PC-3 (cell line): ENCODE data around the gene TBC1D5. TPM values are rescaled to one million over a fixed set of nuclear protein-coding genes. Genes with fewer than 3 reads are reported as not detected.

Experiments
- ATAC-seq: fragments of 200-7000 bp; cut with Tn5 transposase; 2 replicates; pipeline ENCODE4 v1.9.1; 2020; ENCODE audit warnings: mild to moderate bottlenecking, moderate library complexity
- BruUV-seq: library from RNA; stranded (reverse); fragments of 400-500 nt; replicated peaks from 2 replicates; lab custom pipeline; 2021; lab: Mats Ljungman, UMichigan
- CTCF ChIA-PET: fragments of 300-600 bp; sonication (Branson Sonifier 250); formaldehyde crosslinking; loops from one replicate; lab custom pipeline; 2022; ENCODE audit warnings: antibody characterized with exemption; lab: Charles Lee
- POLR2A ChIA-PET: fragments of 300-600 bp; sonication (Branson Sonifier 250); formaldehyde crosslinking; loops from one replicate; lab custom pipeline; 2022; ENCODE audit warnings: antibody characterized with exemption; ENCODE audit not compliant: unreplicated experiment; lab: Charles Lee
- DNase-seq: peaks from one replicate; pipeline ENCODE4 v3.0.0-alpha.2; 2015
- H2AFZ ChIP-seq: fragments of 300-600 bp; sonication (generic); 2 replicates; pipeline ENCODE4 v1.6.0; 2016; ENCODE audit warnings: antibody characterized with exemption, low read length
- H3F3A ChIP-seq: fragments of 300-600 bp; sonication (generic); one replicate; pipeline ENCODE4 v1.6.0; 2017; ENCODE audit warnings: antibody characterized with exemption, low read length, control low read depth, mild to moderate bottlenecking; ENCODE audit not compliant: unreplicated experiment
- H3K27ac ChIP-seq: fragments of 300-600 bp; sonication (generic); 2 replicates; pipeline ENCODE4 v1.5.1; 2016; ENCODE audit warnings: mild to moderate bottlenecking, low read length
- H3K27me3 ChIP-seq: fragments of 300-600 bp; sonication (generic); 2 replicates; pipeline ENCODE4 v1.6.1; 2016; ENCODE audit warnings: low read length, mixed read lengths
- H3K36me3 ChIP-seq: fragments of 300-600 bp; sonication (generic); 2 replicates; pipeline ENCODE4 v1.6.1; 2016; ENCODE audit warnings: low read depth, mixed run types, low read length, mixed read lengths
- H3K4me1 ChIP-seq: fragments of 300-600 bp; sonication (generic); 2 replicates; pipeline ENCODE4 v1.5.1; 2016; ENCODE audit warnings: low read length; ENCODE audit not compliant: insufficient read depth
- H3K4me2 ChIP-seq: fragments of 300-600 bp; sonication (generic); 2 replicates; pipeline ENCODE4 v1.6.0; 2016; ENCODE audit warnings: low read length
- H3K4me3 ChIP-seq: fragments of 300-600 bp; sonication (generic); 2 replicates; pipeline ENCODE4 v1.5.1; 2016; ENCODE audit warnings: mild to moderate bottlenecking, low read length, mixed read lengths
- H3K79me2 ChIP-seq: fragments of 300-600 bp; sonication (generic); 2 replicates; pipeline ENCODE4 v1.6.1; 2017; ENCODE audit warnings: low read length, mixed read lengths
- H3K9ac ChIP-seq: fragments of 300-600 bp; sonication (generic); 2 replicates; pipeline ENCODE4 v1.6.0; 2016; ENCODE audit warnings: mild to moderate bottlenecking, low read length
- H3K9me2 ChIP-seq: fragments of 300-600 bp; sonication (generic); replicated peaks from 2 replicates; pipeline ENCODE4 v1.6.1; 2016; ENCODE audit warnings: mixed run types, low read length, mixed read lengths
- H3K9me3 ChIP-seq: fragments of 300-600 bp; sonication (generic); 2 replicates; pipeline ENCODE4 v1.6.1; 2016; ENCODE audit warnings: low read length, mixed read lengths
- H4K20me1 ChIP-seq: fragments of 300-600 bp; sonication (generic); 2 replicates; pipeline ENCODE4 v1.6.1; 2016; ENCODE audit warnings: low read length, mixed read lengths
- EZH2 ChIP-seq: fragments of 300-600 bp; sonication (generic); IDR thresholded peaks from one replicate; pipeline ENCODE4 v1.6.1; 2017; ENCODE audit warnings: antibody characterized with exemption, mild to moderate bottlenecking, low read length; ENCODE audit not compliant: unreplicated experiment
- EZH2phosphoT487 ChIP-seq: fragments of 300-600 bp; sonication (generic); IDR thresholded peaks from 2 replicates; pipeline ENCODE4 v1.6.1; 2018; ENCODE audit warnings: mild to moderate bottlenecking, antibody characterized with exemption, low read length, borderline replicate concordance
- intact Hi-C: fragments of 100-400 bp; cut with micrococcal nuclease; formaldehyde crosslinking; loops from 2 replicates; pipeline ENCODE4 v1.9.0; 2023
- total RNA-seq: library from RNA; depleted of rRNA; stranded (reverse); fragments of >200 nt; gene quantifications from 2 replicates; pipeline ENCODE4 v1.2.3, GENCODE V29; 2014
- TF ChIP-seq, protein P1 (sequence below): fragments of 300-600 bp; sonication (generic); conservative IDR thresholded peaks from 2 replicates; pipeline ENCODE4 v1.5.1; 2017; ENCODE audit warnings: antibody characterized with exemption, low read depth, mild to moderate bottlenecking, low read length

Gene TBC1D5
- total RNA-seq, 1 experiment from 2014 or later: 54.5 TPM

DNA sequence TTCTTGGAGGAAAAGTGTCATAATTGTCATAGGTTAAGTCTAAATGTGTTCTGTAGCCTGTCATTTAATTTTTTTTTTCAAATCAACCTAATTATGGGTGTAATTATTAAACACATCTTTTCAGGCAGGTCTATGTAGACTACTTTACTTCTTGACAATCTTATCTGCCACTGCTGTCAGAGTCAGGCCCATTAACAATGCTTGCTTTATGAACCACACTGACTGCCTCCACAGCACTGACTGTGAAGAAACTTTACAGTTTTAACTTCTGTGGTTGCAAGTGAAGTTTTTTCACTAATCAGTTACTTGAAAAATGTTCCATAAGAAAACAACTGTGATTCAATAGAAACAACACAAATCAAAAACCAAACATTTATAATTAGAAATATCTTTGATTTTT lies 449.9 kb downstream of the TBC1D5 start:
- no peak overlapping the region for H3K4me2 ChIP-seq
- H3K4me3 ChIP-seq: no peak overlapping the region
- no peak overlapping the region for H3K27ac ChIP-seq
- H2AFZ ChIP-seq: no peak overlapping the region
- no peak for ATAC-seq
- no peaks in the 10 kb centered on the region for H3F3A ChIP-seq
- POLR2A ChIA-PET: no interaction called here
- no peaks in the 10 kb centered on the region for H4K20me1 ChIP-seq
- H3K9me3 ChIP-seq: no peaks in the 10 kb centered on the region
- no peak for DNase-seq
- no peaks in the 10 kb centered on the region for H3K79me2 ChIP-seq
- CTCF ChIA-PET: no interaction called here
- intact Hi-C loops: no loop called here
- H3K4me1 ChIP-seq: no peaks in the 10 kb centered on the region
- H3K36me3 ChIP-seq: no peaks in the 10 kb centered on the region
- no TSS peak for BruUV-seq
- H3K27me3 ChIP-seq: no peaks in the 10 kb centered on the region
- TF ChIP-seq EZH2 (no peak), EZH2phosphoT487 (no peak)
- TF ChIP-seq, protein P1, sequence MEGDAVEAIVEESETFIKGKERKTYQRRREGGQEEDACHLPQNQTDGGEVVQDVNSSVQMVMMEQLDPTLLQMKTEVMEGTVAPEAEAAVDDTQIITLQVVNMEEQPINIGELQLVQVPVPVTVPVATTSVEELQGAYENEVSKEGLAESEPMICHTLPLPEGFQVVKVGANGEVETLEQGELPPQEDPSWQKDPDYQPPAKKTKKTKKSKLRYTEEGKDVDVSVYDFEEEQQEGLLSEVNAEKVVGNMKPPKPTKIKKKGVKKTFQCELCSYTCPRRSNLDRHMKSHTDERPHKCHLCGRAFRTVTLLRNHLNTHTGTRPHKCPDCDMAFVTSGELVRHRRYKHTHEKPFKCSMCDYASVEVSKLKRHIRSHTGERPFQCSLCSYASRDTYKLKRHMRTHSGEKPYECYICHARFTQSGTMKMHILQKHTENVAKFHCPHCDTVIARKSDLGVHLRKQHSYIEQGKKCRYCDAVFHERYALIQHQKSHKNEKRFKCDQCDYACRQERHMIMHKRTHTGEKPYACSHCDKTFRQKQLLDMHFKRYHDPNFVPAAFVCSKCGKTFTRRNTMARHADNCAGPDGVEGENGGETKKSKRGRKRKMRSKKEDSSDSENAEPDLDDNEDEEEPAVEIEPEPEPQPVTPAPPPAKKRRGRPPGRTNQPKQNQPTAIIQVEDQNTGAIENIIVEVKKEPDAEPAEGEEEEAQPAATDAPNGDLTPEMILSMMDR: no peak
- no peak overlapping the region for H3K9ac ChIP-seq
- H3K9me2 ChIP-seq: no peaks in the 10 kb centered on the region

DNA sequence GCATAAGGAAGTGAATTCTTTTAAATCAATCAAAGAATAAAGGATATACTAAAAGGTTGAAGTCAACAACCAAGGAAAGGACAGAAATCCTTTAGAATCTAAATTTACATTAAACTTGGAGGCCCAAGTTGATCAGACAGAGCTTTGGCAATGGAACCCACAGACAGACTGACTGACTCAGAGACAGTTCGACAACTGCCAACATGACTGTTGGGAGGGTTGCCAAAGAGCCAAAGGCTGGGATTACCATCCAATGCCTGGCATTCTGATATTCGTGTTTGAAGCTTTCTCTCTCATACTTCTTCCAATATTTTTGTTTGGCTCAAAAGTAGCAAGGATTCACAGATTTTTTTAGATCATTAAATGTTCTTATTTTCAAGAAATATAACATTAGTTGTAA lies 451.5 kb downstream of the TBC1D5 start:
- Histone ChIP-seq H3K9ac (no peak overlapping the region), H2AFZ (no peak overlapping the region), H3K27me3 (no peaks in the 10 kb centered on the region), H3K9me3 (no peaks in the 10 kb centered on the region), H4K20me1 (no peaks in the 10 kb centered on the region), H3K4me1 (no peaks in the 10 kb centered on the region), H3K36me3 (no peaks in the 10 kb centered on the region), H3K79me2 (no peaks in the 10 kb centered on the region), H3K4me2 (no peak overlapping the region), H3K27ac (no peak overlapping the region), H3K9me2 (no peaks in the 10 kb centered on the region), H3K4me3 (no peak overlapping the region), H3F3A (no peaks in the 10 kb centered on the region)
- DNase-seq: peak; percentile 25
- intact Hi-C loops: no loop called here
- no TSS peak for BruUV-seq
- TF ChIP-seq, protein P1: no peak
- TF ChIP-seq EZH2phosphoT487: no peak
- no peak for TF ChIP-seq EZH2
- no peak for ATAC-seq
- POLR2A ChIA-PET: no interaction called here
- CTCF ChIA-PET: no interaction called here

DNA sequence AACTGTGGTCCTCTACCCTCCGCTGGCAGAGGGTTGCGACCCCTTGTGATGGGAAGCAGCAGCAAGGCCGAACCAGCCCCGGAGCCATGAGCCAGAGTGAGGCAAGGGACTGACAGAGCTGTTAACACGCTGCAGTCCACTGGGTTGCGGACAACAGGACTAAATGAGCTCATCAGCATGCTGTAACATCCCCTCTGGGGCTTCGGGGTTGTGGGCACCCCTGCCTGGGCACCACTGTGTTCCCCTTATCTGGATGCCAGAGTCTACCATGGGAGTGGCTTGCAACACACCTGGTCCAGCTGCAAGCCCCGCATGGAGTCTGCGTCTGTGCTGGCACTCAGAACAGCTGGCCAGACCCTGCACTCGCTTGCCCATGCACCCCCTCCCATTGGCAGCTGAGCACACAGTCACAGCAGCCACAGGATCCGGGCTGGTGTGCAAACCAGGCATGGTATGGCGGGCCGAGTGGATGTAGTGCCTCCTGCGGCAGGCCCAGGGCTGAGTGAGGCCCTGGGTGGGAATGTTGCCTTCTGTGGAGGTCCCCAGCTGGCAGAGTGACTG lies 453.5 kb downstream of the TBC1D5 start:
- H3K9me3 ChIP-seq: no peaks in the 10 kb centered on the region
- no TSS peak for BruUV-seq
- TF ChIP-seq, protein P1: no peak
- no peak for TF ChIP-seq EZH2phosphoT487
- TF ChIP-seq EZH2: no peak
- POLR2A ChIA-PET: no interaction called here
- CTCF ChIA-PET: no interaction called here
- no peaks in the 10 kb centered on the region for H3K4me1 ChIP-seq
- no peak overlapping the region for H3K4me3 ChIP-seq
- H4K20me1 ChIP-seq: no peaks in the 10 kb centered on the region
- H3K36me3 ChIP-seq: no peaks in the 10 kb centered on the region
- DNase-seq (no peak), ATAC-seq (no peak)
- intact Hi-C loops: no loop called here
- H3K27me3 ChIP-seq: no peaks in the 10 kb centered on the region
- no peaks in the 10 kb centered on the region for H3F3A ChIP-seq
- no peak overlapping the region for H2AFZ ChIP-seq
- H3K79me2 ChIP-seq: no peaks in the 10 kb centered on the region
- no peak overlapping the region for H3K4me2 ChIP-seq
- no peaks in the 10 kb centered on the region for H3K9me2 ChIP-seq
- no peak overlapping the region for H3K9ac ChIP-seq
- no peak overlapping the region for H3K27ac ChIP-seq
